ENCODE data around the gene RESP18. TPM values are rescaled to one million over a fixed set of nuclear protein-coding genes. Genes with fewer than 3 reads are reported as not detected.
"Not testable (repeated sequence)": the region's sequence is repeated elsewhere in the genome, so short reads cannot be mapped to it uniquely, and the experiment has no call there.

Gene RESP18
- total RNA-seq, 1 donor from 2014 or later = not detected

DNA sequence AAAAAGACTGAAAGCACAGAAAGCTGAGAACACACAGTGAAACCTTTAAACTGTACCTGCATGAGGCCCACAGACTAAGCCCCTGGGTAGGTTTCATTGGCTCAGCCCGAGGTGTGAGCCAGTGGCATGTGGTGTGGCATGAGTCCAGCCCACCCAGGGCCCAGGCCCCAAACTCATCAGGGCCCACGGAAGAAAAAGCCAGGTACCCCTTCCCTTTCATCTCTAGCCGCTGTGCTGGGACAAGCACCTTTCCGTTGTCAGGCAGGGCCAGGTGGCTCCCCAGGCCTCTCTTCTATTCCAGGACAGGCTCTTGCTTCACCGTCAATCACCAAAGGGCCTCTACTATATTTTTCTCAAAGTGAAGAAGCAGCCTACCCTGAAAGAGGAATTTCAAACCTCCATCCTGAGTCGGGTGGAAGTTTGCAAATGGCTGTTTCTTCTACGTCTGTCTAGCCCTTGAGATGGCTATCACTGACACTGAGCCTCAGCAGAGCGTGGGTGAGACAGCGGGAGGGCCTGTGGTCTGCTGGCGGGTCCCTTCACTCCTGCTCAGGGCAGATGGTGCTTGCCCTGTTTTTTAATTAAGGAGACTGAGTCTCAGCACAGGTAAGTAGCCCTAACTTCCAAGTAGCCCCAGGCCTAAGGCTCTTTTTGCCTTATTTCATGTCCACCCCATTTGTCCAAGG lies 44.8 kb downstream of the RESP18 start:
- TF ChIP-seq, protein P1, sequence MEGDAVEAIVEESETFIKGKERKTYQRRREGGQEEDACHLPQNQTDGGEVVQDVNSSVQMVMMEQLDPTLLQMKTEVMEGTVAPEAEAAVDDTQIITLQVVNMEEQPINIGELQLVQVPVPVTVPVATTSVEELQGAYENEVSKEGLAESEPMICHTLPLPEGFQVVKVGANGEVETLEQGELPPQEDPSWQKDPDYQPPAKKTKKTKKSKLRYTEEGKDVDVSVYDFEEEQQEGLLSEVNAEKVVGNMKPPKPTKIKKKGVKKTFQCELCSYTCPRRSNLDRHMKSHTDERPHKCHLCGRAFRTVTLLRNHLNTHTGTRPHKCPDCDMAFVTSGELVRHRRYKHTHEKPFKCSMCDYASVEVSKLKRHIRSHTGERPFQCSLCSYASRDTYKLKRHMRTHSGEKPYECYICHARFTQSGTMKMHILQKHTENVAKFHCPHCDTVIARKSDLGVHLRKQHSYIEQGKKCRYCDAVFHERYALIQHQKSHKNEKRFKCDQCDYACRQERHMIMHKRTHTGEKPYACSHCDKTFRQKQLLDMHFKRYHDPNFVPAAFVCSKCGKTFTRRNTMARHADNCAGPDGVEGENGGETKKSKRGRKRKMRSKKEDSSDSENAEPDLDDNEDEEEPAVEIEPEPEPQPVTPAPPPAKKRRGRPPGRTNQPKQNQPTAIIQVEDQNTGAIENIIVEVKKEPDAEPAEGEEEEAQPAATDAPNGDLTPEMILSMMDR (IDR thresholded peaks at IDR 0.05) = no peak
- Mint-ChIP-seq H3K36me3 (ENCODE audit: unreplicated experiment) (peaks cover 6% of the 10 kb centered on the region), H3K9me3 (ENCODE audit: unreplicated experiment) (no peaks in the 10 kb centered on the region), H3K27me3 (ENCODE audit: unreplicated experiment) (no peaks in the 10 kb centered on the region), H3K4me3 (ENCODE audit: unreplicated experiment) (no peak overlapping the region), H3K4me1 (ENCODE audit: unreplicated experiment) (peaks cover 29% of the 10 kb centered on the region), H3K27ac (ENCODE audit: unreplicated experiment) (no peak overlapping the region)
- no peak for DNase-seq (ENCODE audit: extremely low spot score, unreplicated experiment)

DNA sequence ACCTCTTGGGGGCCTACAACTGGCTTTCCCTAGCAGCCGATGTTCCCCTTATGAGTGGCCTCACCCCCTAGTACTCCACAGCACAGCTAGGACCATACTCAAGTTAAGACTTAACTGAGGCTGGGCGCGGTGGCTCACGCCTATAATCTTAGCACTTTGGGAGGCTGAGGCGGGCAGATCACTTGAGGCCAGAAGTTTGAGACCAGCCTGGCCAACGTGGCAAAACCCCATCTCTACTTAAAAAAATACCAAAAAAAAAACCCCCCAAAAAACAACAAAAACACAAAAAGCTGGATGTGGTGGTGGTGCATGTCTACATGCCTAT lies 45.5 kb downstream of the RESP18 start:
- DNase-seq (ENCODE audit: extremely low spot score, unreplicated experiment); H3K4me3 Mint-ChIP-seq (ENCODE audit: unreplicated experiment): not testable (repeated sequence)

GRCh38 chr2:219286436-219287115 lies 46.0 kb downstream of the RESP18 start:
- DNase-seq (ENCODE audit: extremely low spot score, unreplicated experiment) = no peak
- H3K27me3 Mint-ChIP-seq (ENCODE audit: unreplicated experiment) = no peaks in the 10 kb centered on the region

More for the DNA sequence above, 45.5 kb downstream of the RESP18 start:
- H3K4me1 Mint-ChIP-seq (ENCODE audit: unreplicated experiment) = peaks cover 29% of the 10 kb centered on the region
- H3K36me3 Mint-ChIP-seq (ENCODE audit: unreplicated experiment); H3K27me3 Mint-ChIP-seq (ENCODE audit: unreplicated experiment); H3K9me3 Mint-ChIP-seq (ENCODE audit: unreplicated experiment); H3K27ac Mint-ChIP-seq (ENCODE audit: unreplicated experiment): not testable (repeated sequence)

GRCh38 chr2:219285894-219286425 lies 46.6 kb downstream of the RESP18 start:
- Mint-ChIP-seq H3K4me1 (ENCODE audit: unreplicated experiment) (peaks cover 29% of the 10 kb centered on the region), H3K36me3 (ENCODE audit: unreplicated experiment) (peaks cover 8% of the 10 kb centered on the region), H3K27ac (ENCODE audit: unreplicated experiment) (peak overlapping the region; percentile 86), H3K9me3 (ENCODE audit: unreplicated experiment) (no peaks in the 10 kb centered on the region), H3K27me3 (ENCODE audit: unreplicated experiment) (no peaks in the 10 kb centered on the region), H3K4me3 (ENCODE audit: unreplicated experiment) (no peak overlapping the region)
- DNase-seq (ENCODE audit: extremely low spot score, unreplicated experiment) = no peak
- TF ChIP-seq, protein P1 (IDR thresholded peaks at IDR 0.05) = no peak

More at GRCh38 chr2:219286436-219287115, 46.0 kb downstream of the RESP18 start:
- no peak overlapping the region for H3K4me3 Mint-ChIP-seq (ENCODE audit: unreplicated experiment)
- peaks cover 29% of the 10 kb centered on the region for H3K4me1 Mint-ChIP-seq (ENCODE audit: unreplicated experiment)
- H3K9me3 Mint-ChIP-seq (ENCODE audit: unreplicated experiment) = no peaks in the 10 kb centered on the region
- TF ChIP-seq, protein P1 (IDR thresholded peaks at IDR 0.05) = no peak
- peak overlapping the region; percentile 86 for H3K27ac Mint-ChIP-seq (ENCODE audit: unreplicated experiment)
- H3K36me3 Mint-ChIP-seq (ENCODE audit: unreplicated experiment) = peaks cover 8% of the 10 kb centered on the region

DNA sequence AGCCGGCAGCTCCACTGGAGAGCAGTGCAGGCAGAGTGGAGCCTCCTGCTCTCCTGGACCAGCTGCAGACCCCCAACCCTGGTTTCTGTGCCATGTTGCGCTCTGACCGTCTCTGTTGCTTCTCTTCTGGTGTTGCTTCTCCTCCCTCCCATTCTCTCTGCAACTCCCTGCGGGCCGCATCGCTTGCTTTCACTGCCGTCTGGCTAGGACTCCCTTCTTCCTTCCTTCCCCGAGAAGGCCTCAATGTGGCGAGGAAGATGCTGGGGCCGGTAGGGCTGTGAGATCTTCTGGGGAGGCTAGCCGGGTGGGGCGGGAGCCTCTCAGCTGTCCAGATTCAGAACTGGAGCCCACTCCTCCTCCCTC lies 47.2 kb downstream of the RESP18 start:
- H3K4me1 Mint-ChIP-seq (ENCODE audit: unreplicated experiment) = peaks cover 30% of the 10 kb centered on the region
- TF ChIP-seq, protein P1 (IDR thresholded peaks at IDR 0.05) = no peak

More for the DNA sequence above, 47.2 kb downstream of the RESP18 start:
- Mint-ChIP-seq H3K36me3 (ENCODE audit: unreplicated experiment) (peaks cover 8% of the 10 kb centered on the region), H3K27ac (ENCODE audit: unreplicated experiment) (peak overlapping the region; percentile 65), H3K27me3 (ENCODE audit: unreplicated experiment) (no peaks in the 10 kb centered on the region), H3K4me3 (ENCODE audit: unreplicated experiment) (no peak overlapping the region), H3K9me3 (ENCODE audit: unreplicated experiment) (no peaks in the 10 kb centered on the region)
- no peak for DNase-seq (ENCODE audit: extremely low spot score, unreplicated experiment)
